GM21367 (cell line): ENCODE results near the gene TREML2.

Experiments used
- ATAC-seq: cut with Tn5 transposase; IDR thresholded peaks from one replicate; pipeline ENCODE4 v1.9.1; 2021; ENCODE audit not compliant: unreplicated experiment

Gene TREML2

DNA sequence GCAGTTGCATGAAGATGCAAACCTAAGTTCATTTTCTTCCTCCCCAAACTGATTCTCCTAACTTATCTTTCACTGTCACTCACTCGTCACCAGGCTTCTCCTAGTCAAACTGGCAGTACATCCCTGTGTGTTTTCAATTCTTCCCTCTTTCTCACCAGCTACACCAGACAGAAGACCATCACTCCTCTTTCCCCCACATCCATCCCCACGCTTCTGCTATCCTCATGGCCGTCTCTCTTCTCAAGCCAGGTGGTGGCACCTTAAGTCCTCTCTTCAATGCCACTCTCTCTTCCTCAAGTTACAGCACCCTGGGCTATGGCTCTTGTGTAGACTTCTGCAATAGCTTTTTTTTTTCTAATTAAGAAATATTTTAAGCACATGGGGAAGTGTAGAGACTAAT lies 23.7 kb downstream of the TREML2 start:
- no peak for ATAC-seq

GRCh38 chr6:41176189-41176588 lies 24.8 kb downstream of the TREML2 start:
- ATAC-seq = no peak

DNA sequence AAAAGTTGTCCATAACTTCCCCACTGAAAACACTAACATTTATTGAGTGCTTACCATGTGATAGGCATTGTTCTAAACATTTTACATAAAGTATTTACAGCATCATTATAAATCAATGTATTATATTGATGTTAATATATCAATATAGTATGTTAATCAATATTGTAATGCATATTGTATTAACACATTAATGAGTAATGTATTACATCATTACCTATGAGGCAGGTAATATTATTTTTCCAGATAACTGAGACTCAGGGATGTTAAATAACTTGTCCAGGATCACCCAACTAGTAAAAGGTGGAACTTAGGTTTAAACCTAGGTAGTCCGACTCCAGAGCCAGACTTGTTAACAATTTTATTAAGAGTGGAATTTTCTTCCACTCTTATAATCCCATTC lies 25.9 kb downstream of the TREML2 start:
- ATAC-seq = no peak

DNA sequence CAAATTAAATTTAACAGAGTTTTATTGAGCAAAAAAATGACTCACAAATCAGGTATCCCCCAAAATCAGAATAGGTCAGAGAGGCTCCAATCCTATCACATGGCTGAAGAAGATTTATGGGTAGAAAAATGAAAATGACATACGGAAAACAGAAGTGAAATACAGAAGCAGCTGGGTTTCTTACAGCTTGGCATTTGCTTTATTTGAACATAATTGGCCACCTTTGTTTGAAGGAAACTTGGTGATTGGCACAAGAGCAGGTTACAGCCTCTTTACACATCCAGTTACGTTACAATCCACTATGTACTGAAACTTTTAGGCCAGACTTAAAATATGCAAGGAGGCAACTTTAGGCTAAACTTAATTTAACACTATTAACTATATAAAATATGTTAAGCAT lies 26.3 kb downstream of the TREML2 start:
- ATAC-seq = no peak

GRCh38 chr6:41171908-41172307 lies 29.0 kb downstream of the TREML2 start:
- no peak for ATAC-seq

DNA sequence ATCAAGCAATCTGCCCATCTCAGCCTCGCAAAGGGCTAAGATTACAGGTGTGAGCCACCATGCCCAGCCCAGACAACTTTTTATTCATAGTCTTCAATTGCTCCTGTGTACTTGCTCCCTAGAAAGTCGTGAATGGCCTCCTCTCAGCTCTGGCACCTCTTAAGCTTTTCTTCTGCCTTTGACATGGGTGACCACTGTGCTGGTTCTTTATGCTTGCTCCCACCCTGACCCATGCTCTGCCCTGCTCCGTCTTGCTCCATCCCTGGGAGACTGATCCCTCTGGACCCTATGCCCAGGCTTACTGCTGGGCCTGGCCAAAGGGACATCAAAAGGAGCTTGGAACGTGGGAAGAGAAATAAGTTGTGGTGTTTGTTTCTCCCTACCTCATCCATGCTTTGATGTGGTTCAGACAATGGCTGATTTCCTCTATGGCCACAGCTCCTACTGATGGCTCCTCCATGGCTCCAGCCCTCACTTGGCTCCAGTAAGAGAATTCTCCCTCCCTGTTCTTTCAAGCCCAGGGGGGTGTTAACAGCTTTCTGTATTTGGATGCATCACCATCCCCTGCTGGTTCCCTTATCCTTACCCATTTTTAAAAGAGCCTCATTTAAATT lies 30.3 kb downstream of the TREML2 start:
- ATAC-seq = no peak

DNA sequence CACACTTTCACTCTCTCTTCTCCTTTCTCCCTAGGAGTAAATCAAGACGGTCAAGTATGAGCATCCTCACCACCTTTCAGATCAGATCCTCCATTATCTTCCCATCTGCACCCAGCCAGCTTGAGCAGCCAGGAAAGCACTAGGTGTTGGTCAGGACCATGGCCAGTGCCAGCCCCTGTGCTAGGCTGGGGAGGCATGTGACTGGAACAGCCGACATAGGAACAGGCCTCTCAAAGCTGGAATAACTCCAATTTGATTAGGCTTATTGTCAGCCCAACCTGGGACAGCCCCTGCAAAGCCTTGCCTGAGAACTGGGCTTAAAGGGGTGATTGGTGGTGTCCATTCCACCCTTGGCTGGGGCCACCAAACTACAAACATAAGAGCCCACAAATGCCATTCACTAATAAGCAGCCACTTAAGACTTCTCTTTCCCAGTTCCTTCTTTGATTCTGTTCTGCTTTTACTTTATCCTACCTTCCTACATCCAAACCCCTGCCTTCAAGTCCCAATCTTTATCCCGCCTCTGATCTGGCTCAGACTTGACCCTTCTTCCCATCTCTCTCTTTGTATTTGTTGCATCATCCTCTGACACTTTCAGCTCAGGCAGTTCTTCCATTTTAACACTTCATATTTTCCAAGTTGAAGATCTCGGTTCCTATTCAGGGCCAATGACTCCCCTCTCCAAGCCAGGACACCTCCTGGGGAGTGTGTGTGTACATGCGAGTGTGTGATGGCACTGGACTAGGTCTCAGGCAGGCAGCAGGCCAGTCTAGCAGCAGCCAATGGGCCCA lies 33.6 kb downstream of the TREML2 start:
- ATAC-seq = no peak

DNA sequence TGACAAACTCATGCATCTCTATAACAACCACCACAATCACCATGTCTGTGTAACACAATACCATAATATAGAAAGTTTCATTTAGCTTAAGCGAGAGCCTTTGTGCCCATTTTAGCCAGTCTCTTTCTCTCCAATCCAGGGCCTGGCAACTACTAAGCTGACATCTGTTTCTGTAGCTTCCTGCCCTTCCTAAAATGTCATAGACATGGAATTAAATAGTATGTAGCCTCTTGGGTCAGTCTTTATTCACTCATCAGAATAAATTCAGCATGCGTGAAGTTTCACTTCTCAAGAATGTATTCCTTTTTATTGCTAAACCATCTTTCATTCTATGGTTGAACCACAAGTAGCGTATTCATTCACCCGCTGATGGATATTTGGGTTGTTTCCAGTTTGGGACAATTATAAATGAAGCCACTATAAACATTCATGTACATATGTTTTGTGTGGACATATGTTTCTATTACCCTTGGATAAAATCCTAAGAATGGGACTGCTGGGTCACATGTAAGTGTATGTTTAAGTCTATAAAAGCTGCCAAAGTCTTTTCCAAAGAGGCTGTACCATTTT lies 36.3 kb downstream of the TREML2 start:
- no peak for ATAC-seq

DNA sequence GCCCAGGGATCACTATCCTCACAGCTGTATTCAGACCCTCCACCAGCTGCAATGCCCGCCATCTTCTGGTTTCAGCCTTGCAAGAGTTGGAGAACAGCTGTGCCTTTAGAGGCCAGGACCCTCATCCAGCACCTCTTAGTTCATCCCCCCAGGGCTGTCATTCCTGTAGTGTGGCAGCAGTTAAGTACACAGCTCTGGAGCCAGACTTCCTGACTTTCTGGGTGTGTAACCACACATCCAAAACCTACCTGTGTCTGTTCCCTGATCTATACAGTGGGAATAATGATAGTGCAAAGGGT lies 37.6 kb downstream of the TREML2 start:
- ATAC-seq = no peak

- ATAC-seq = no peak
Measured at GRCh38 chr6:41162687-41163418, 38.1 kb downstream of the TREML2 start, which contains the start of gene TREM2. TSS of gene TREM2 (minus strand) at chr6:41163116. CDS start at chr6:41163082, 34 bp downstream.

DNA sequence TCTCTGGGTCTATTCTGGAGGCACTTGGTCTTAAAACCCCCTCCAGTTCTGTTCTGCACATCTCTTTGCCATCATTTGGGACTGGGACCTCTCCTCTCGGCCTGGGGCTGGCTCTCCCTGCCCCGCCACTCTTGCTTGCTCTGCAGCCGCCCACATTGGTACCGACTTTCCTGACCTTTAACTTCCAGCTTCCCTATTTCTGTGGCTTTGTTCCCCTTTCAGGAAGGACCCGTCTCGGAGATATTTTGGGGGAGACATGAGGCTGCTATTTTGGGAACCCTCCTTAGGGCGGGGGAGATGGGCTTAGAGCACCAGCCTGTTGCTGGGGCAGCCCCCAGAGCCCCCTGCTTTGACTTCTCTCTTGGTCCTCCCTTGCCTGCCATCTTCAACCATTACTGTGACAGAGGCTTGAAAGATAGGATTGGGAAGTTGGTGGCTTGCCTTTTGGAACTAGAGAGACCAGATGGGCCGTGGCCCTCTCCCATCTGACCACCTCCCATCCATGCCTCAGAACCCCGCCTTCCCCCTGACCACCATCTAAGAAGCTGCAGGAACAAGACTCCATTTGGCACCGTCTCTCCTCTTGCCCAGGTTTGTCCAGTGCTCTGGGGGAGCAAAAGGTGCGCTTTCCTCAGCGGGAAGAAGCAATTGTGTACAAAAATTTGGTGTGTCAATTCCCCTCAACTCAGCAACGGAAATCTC lies 38.9 kb downstream of the TREML2 start:
- no peak for ATAC-seq

GRCh38 chr6:41161380-41161779 lies 39.6 kb downstream of the TREML2 start:
- ATAC-seq = no peak

GRCh38 chr6:41160933-41161332 lies 40.0 kb downstream of the TREML2 start:
- no peak for ATAC-seq

DNA sequence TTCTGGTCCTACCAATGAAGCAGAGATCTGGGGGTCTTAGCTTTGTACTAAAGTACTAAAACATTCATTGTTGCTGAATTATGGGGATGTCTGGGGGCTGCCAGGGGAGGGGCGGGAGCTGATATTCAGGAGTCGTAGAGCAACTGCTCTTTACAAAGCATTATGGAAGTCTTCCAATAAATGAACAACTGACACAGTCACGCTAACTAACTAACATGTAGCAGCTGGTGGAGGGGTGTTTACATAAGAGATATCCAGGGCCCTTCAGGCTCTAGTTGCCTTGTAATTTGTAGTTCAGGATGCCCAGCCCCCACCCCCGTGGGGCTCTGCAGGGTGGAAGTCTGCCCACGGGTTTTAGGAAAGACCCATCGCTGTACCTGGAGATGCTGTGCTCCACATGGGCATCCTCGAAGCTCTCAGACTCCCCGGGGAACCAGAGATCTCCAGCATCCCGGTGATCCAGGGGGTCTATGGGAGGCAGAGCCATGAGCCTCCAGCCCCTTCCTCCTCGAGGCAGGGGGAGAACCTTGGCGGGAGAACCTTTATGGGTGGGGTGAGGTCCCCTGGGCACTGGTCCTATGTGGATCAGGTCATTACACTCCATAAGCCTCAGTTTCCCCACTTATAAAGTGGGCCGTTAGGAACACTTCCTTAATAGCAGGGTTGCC lies 41.4 kb downstream of the TREML2 start:
- no peak for ATAC-seq

DNA sequence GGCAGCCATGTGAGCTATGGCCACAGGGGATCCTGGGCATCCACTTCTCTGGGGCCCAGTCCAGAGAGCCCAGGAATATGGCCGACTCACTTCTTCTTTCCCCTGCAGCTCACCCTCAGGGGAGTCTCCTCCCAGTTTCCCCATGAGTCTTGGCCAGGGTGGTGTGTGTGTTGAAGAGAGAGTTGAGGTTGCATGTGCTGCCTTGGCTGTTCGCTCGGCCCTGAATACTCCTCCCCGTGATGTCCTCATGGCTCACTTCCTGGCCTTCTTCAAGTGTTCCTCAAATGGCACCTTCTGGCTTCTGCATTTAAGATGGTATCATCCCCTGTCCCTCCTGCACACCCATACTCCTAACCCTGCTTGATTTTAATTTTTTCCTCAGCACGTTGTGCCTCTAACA lies 43.6 kb downstream of the TREML2 start:
- ATAC-seq = no peak

DNA sequence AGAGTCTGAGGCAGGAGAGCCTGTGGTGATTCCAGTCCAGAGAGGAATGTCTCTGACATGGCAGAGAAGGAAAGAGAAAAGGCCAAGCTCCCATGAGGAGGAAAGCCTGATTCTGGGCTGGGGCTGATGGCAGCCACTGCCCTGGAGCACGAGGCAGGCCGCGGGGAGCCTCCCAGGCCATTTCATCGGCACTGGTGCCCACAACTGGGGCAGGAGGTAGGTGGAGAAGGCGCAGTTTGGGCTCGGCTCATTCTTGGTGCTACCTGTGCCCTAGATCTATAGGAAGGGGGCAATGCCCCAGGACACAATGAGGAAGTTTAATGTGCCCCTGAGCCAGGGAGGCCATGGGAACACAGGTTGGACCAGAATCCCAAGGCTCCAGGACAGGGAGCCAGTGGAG lies 44.2 kb downstream of the TREML2 start:
- ATAC-seq = no peak

DNA sequence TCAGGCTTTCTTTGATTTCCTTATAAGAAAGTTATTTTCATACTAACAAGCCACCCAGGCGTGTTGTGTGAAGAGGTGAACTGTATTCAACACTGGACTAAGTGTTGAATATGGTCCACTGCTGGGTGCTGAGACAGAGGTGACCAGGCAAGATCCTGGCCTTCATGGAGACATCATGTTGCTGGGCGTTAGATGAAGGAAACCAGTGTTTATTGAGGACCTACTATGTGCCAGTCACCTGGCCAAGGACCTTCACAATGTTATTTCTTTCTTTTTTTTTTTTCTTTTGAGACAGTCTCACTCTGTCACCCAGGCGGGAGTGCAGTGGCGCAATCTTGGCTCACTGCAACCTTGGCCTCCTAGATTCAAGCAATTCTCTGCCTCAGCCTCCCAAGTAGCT lies 44.9 kb downstream of the TREML2 start:
- no peak for ATAC-seq

DNA sequence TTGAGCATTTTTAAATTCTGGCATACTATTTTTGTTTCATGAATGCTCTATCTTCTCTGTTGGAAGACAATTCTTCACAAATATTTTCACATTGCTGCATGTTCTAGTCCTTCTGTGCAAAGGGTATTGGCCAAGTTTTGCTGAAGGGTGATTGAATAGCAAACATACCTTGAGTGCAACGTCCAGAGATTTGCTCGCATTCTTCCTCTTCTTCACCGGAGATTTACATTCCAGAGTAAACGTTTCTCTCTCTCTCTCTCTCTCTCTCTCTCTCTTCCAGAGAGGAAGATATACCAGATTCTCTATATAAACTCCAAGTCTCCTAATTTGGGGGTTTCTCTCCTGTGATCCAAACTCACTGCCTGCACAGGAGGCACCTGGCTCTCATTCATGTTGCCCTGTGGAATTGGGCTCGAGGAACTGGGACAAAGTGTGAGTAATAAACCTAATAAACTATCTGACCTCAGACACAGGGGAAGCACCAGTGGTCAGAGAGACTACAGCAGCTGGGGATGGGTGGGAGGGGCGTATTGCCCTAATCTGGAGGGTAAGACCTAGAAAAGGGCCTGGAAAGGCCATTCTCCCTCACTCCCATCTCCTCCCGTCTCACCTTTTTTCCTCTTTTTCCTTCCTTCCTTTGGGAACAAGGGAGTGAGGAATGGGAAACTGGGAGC lies 45.7 kb downstream of the TREML2 start:
- no peak for ATAC-seq

GRCh38 chr6:41153992-41154625 lies 46.8 kb downstream of the TREML2 start, which contains the start of gene TREML1:
TSS of gene TREML1 (minus strand) at chr6:41154347. CDS start at chr6:41154288, 59 bp downstream.
- ATAC-seq = no peak

DNA sequence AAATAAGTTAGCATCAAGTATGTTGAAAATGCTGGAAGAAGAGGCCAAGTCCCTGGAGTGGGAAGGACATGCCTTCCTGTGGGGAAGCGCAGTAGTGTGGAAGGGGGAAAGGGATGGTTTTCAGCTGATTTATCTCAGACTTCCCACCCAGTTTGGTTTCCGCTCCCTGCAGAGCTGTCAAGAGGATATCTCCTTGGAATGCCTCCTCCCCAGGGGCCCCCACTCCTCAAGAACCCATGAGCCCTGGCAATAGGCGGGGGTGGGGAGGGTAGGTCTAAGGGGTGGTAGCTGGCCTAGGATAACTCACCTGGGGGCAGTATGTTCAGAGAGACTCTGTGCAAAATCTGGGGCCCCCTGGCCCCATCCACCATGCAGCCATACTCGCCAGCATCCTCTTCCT lies 47.5 kb downstream of the TREML2 start:
- ATAC-seq = no peak
